Calu3 (cell line): Measurements from ENCODE around the gene KIF3C. TPM values are rescaled to one million over a fixed set of nuclear protein-coding genes. Genes with fewer than 3 reads are reported as not detected.

ENCODE experiments used
- BruUV-seq: library from RNA; stranded (reverse); fragments of 400-500 nt; replicated peaks from 2 replicates; lab custom pipeline; 2021; lab: Mats Ljungman, UMichigan
- CTCF ChIA-PET: fragments of 300-600 bp; sonication (Branson Sonifier 250); formaldehyde crosslinking; loops from one replicate; lab custom pipeline; 2022; ENCODE audit warnings: antibody characterized with exemption; lab: Charles Lee
- DNase-seq: peaks from one replicate; pipeline ENCODE4 v3.0.0; 2022
- H3K27ac Mint-ChIP-seq: one replicate; pipeline ENCODE4 v1.8.0; 2022; ENCODE audit warnings: mixed read lengths; ENCODE audit not compliant: unreplicated experiment
- H3K27me3 Mint-ChIP-seq: one replicate; pipeline ENCODE4 v1.8.0; 2022; ENCODE audit warnings: mixed read lengths; ENCODE audit not compliant: unreplicated experiment
- H3K36me3 Mint-ChIP-seq: one replicate; pipeline ENCODE4 v1.8.0; 2022; ENCODE audit warnings: mild to moderate bottlenecking, moderate library complexity, mixed read lengths; ENCODE audit not compliant: insufficient read depth, unreplicated experiment
- H3K4me1 Mint-ChIP-seq: one replicate; pipeline ENCODE4 v1.8.0; 2022; ENCODE audit warnings: mild to moderate bottlenecking, low read depth, mixed read lengths; ENCODE audit not compliant: unreplicated experiment
- H3K4me3 Mint-ChIP-seq: one replicate; pipeline ENCODE4 v1.8.0; 2022; ENCODE audit warnings: mild to moderate bottlenecking, low read depth, moderate library complexity, mixed read lengths; ENCODE audit not compliant: unreplicated experiment
- H3K9me3 Mint-ChIP-seq: one replicate; pipeline ENCODE4 v1.8.0; 2022; ENCODE audit warnings: low read depth, mixed read lengths; ENCODE audit not compliant: unreplicated experiment
- intact Hi-C: fragments of 100-400 bp; cut with micrococcal nuclease; formaldehyde crosslinking; loops from one replicate; pipeline ENCODE4 v1.10.0; 2022; ENCODE audit not compliant: unreplicated experiment
- total RNA-seq: library from RNA; stranded (reverse); gene quantifications from 2 replicates; pipeline ENCODE4 v1.2.3, GENCODE V29; 2022
- TF ChIP-seq, protein P1 (sequence below): fragments of 200-600 bp; IDR thresholded peaks from one replicate; pipeline ENCODE4 v1.8.0; 2022; ENCODE audit warnings: antibody characterized with exemption; ENCODE audit not compliant: unreplicated experiment

KIF3C gene
- total RNA-seq, 1 experiment from 2014 or later = 4.2 TPM

GRCh38 chr2:25971596-25971995, 10.7 kb downstream of the KIF3C start:
- H3K36me3 Mint-ChIP-seq = no peaks in the 10 kb centered on the region
- intact Hi-C loops = no loop called here
- DNase-seq = no peak
- H3K27ac Mint-ChIP-seq = no peak overlapping the region
- TF ChIP-seq, protein P1, sequence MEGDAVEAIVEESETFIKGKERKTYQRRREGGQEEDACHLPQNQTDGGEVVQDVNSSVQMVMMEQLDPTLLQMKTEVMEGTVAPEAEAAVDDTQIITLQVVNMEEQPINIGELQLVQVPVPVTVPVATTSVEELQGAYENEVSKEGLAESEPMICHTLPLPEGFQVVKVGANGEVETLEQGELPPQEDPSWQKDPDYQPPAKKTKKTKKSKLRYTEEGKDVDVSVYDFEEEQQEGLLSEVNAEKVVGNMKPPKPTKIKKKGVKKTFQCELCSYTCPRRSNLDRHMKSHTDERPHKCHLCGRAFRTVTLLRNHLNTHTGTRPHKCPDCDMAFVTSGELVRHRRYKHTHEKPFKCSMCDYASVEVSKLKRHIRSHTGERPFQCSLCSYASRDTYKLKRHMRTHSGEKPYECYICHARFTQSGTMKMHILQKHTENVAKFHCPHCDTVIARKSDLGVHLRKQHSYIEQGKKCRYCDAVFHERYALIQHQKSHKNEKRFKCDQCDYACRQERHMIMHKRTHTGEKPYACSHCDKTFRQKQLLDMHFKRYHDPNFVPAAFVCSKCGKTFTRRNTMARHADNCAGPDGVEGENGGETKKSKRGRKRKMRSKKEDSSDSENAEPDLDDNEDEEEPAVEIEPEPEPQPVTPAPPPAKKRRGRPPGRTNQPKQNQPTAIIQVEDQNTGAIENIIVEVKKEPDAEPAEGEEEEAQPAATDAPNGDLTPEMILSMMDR = no peak
- no peaks in the 10 kb centered on the region for H3K9me3 Mint-ChIP-seq
- CTCF ChIA-PET = interaction anchor here (0.6 to 1.4 kb wide), 2 partner anchors 11 to 78 kb away, joined by 6 read pairs; partner anchors contain the start of gene KIF3C
- no TSS peak for BruUV-seq
- no peak overlapping the region for H3K4me3 Mint-ChIP-seq
- no peaks in the 10 kb centered on the region for H3K27me3 Mint-ChIP-seq
- peaks cover under 1% of the 10 kb centered on the region for H3K4me1 Mint-ChIP-seq

DNA sequence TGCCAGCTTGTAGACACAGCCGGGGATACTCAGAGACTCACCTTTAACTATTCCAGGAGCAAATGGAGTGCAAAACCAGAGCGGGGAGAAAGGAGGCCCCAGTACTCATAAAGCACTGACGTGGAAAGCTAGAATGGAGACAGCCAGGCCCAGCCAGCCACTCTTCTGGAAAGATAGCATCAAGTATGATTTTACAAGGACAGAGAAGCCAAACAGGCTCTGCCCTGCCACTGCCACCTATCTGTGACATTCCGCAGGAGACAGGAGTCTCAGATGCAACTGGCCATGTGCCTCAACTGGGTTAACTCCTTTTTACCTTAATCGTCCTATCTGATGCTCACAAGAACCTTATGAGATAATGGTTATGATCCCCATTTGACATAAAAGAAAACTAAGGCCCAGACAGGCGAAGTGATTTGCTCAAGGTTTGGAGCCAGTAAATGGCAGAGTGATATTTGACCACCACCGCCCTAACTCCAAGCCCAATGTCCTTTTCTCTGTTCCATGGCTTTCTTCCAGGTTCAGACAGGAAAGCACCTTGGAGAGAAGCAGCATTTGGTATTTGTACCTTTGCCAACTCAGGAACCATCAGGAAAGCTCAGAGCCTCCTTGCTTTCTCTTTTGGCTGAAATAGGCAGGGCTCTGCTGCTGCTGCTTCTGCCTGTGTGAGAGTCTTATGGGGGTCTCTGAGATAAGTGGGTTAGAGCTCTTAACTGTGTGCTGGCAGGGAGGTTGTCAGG, 15.6 kb downstream of the KIF3C start:
- Mint-ChIP-seq H3K27me3 (no peaks in the 10 kb centered on the region), H3K4me3 (no peak overlapping the region), H3K9me3 (no peaks in the 10 kb centered on the region), H3K36me3 (no peaks in the 10 kb centered on the region), H3K27ac (no peak overlapping the region), H3K4me1 (no peaks in the 10 kb centered on the region)
- CTCF ChIA-PET = no interaction called here
- no TSS peak for BruUV-seq
- TF ChIP-seq, protein P1 = no peak
- intact Hi-C loops = no loop called here
- no peak for DNase-seq

- intact Hi-C loops = no loop called here
- no TSS peak for BruUV-seq
- CTCF ChIA-PET = no interaction called here
- no peak overlapping the region for H3K4me3 Mint-ChIP-seq
- H3K27me3 Mint-ChIP-seq = no peaks in the 10 kb centered on the region
- H3K36me3 Mint-ChIP-seq = no peaks in the 10 kb centered on the region
- H3K27ac Mint-ChIP-seq = no peak overlapping the region
- H3K4me1 Mint-ChIP-seq = no peaks in the 10 kb centered on the region
- H3K9me3 Mint-ChIP-seq = no peaks in the 10 kb centered on the region
- no peak for DNase-seq
- TF ChIP-seq, protein P1 = no peak
Measured at GRCh38 chr2:25964891-25965290, 17.4 kb downstream of the KIF3C start.

GRCh38 chr2:25960920-25961319, 21.4 kb downstream of the KIF3C start:
- intact Hi-C loops = no loop called here
- CTCF ChIA-PET = interaction anchor here (1.2 kb wide), 1 partner anchor 9 kb away, joined by 4 read pairs; no protein-coding TSS in a partner anchor
- Mint-ChIP-seq H3K9me3 (no peaks in the 10 kb centered on the region), H3K27me3 (no peaks in the 10 kb centered on the region), H3K4me3 (no peak overlapping the region), H3K4me1 (no peaks in the 10 kb centered on the region), H3K27ac (no peak overlapping the region), H3K36me3 (no peaks in the 10 kb centered on the region)
- TF ChIP-seq, protein P1 = no peak
- BruUV-seq = no TSS peak
- no peak for DNase-seq
